GM18870 (cell line): ENCODE measurements around the gene UBASH3A.

Experiments used
- ATAC-seq: cut with Tn5 transposase; IDR thresholded peaks from one replicate; pipeline ENCODE4 v1.9.1; 2021; ENCODE audit warnings: moderate library complexity; ENCODE audit not compliant: unreplicated experiment

The UBASH3A gene

GRCh38 chr21:42403611-42404231 is at the start of gene UBASH3A:
UBASH3A (plus strand) TSS chr21:42403902; CDS start chr21:42403946, 44 bp downstream.
- ATAC-seq = no peak

DNA sequence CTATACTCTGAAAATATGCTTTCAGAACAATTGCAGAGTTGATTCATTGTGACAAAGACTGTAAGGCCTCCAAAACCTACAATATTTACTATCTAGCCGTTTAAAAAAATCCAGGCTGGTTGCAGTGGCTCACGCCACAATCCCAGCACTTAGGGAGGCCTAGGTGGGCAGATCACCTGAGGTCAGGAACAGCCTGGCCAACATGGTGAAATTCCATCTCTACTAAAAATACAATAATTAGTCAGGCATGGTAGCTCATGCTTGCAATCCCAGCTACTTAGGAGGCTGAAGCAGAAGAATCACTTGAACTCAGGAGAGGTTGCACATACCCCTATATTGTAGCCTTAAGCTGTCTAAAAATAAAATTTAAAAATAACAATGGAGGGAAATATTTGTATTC is 47.7 kb upstream of the UBASH3A start:
- ATAC-seq = no peak

GRCh38 chr21:42356650-42357049 is 47.1 kb upstream of the UBASH3A start:
- no peak for ATAC-seq

GRCh38 chr21:42357307-42357706 is 46.4 kb upstream of the UBASH3A start:
- no peak for ATAC-seq

DNA sequence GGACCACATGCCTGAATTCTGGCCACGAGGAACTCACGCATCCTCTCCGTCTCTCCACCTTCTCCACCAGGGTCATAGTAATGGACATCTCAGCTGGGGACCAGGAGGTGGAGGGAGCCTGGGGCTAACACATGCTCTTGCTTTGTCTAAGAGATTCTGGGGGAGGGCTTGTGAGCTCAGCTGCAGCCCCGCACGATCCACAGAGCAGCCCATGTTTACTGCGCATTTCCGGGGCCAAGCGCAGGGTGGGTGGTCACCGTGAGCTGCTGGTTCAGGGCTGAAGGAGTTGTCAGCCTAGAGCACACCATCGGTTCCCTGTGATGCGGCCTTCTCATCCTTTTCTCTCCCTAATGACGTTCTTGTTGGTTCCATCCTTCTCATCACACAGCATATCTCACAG is 45.4 kb upstream of the UBASH3A start:
- ATAC-seq = no peak

GRCh38 chr21:42358937-42359336 is 44.8 kb upstream of the UBASH3A start:
- ATAC-seq = no peak

- no peak for ATAC-seq
Observed at GRCh38 chr21:42360317-42360716, 43.4 kb upstream of the UBASH3A start.

- no peak for ATAC-seq
Observed at GRCh38 chr21:42361286-42361685, 42.4 kb upstream of the UBASH3A start.

GRCh38 chr21:42362198-42362597 is 41.5 kb upstream of the UBASH3A start:
- ATAC-seq = no peak

DNA sequence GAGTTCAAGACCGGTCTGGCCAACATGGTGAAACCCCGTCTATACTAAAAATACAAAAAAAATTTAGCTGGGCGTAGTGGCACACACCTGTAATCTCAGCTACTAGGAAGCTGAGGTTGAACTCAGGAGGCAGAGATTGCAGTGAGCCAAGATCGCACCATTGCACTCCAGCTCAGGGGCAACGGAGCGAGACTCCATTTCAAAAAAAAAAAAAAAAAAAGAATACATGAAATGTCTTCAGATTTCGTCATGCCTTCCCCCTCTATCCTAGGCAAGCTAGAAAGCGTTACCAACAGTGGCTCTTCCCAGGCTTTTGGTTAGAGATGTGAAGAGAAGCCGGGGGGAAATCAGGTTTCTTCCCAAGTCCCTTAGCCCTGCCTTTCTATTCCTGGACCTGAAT is 41.0 kb upstream of the UBASH3A start:
- no peak for ATAC-seq

GRCh38 chr21:42363312-42363711 is 40.4 kb upstream of the UBASH3A start:
- no peak for ATAC-seq

- no peak for ATAC-seq
Observed at GRCh38 chr21:42364304-42364865, 39.3 kb upstream of the UBASH3A start.

GRCh38 chr21:42365770-42366169 is 37.9 kb upstream of the UBASH3A start:
- ATAC-seq = no peak

DNA sequence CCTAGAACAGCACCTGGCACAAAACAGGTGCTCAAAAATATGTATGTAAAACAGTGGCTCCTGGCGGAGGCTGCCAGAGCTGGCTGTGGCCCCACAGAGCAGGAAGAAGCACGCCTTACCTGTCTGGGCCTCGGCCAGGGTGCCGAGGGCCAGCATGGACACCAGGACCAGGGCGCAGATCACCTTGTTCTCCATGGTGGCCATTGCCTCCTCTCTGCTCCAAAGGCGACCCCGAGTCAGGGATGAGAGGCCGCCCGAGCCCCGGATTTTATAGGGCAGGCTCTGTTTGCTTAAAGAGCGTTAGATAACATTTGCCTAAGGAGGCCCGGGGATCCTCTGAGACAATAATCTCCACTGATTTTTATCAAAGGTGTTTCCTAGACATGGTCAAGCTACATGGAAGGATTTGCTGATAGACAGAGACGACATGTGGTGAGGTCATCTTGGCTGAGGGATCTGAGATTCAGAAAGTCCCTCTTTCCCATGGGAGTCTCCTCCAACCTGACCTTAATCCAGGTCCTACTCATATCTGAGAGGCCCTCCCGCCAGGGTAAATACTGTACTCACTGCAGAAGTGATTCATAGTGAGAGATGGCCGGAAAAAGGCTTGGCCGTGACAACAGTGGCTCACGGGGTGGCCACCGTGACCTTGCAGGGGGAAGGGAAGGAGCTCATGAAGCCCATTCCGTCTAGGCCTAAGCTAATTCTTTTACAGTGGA is 37.3 kb upstream of the UBASH3A start, which contains the start of gene TFF1:
Gene TFF1, minus strand, starts transcription at position 244 of the 719 bp plus-strand sequence. Its CDS starts 40 bp downstream, at position 204.
- ATAC-seq = no peak

DNA sequence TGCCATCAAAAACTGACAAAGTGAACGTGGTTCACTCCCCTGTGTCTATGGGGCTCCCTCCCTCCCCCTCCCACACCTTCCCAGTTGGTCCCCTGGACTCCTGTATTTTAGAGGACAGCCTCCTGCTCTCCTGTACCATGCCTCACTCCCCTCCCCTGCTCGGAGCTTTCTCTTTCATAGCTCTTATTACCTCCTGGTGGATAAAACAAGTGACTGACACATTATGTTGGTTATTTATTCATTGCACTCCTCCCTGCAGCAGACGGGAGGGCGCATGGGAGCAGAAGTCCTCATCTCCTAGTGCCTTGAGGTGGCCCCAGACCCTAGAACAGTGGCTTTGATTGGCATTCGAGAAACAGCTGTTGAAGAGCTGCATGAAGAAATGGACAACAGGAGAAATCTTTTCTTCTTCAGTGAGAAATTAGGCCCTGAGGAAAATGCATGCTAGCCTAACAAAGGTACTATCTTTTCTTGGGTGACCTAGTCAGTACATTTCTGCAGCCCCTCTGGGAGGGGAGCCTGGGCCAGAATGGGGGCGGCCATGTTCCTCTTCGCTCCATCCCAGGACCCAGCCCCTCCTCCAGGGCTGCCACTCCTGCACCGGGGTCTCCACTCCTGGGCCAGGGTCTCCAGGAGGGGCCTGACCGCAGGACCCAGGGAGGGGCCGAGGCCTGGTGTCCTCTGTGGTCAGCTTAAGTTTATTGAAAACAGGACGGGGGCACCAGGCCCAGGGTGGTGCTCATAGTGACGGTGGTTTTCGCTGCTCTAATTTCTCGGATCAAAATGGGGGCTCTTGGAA is 36.1 kb upstream of the UBASH3A start:
- ATAC-seq = no peak

- ATAC-seq = no peak
Observed at GRCh38 chr21:42369821-42370220, 33.9 kb upstream of the UBASH3A start.

GRCh38 chr21:42370894-42371654 is 32.6 kb upstream of the UBASH3A start:
- ATAC-seq = no peak

DNA sequence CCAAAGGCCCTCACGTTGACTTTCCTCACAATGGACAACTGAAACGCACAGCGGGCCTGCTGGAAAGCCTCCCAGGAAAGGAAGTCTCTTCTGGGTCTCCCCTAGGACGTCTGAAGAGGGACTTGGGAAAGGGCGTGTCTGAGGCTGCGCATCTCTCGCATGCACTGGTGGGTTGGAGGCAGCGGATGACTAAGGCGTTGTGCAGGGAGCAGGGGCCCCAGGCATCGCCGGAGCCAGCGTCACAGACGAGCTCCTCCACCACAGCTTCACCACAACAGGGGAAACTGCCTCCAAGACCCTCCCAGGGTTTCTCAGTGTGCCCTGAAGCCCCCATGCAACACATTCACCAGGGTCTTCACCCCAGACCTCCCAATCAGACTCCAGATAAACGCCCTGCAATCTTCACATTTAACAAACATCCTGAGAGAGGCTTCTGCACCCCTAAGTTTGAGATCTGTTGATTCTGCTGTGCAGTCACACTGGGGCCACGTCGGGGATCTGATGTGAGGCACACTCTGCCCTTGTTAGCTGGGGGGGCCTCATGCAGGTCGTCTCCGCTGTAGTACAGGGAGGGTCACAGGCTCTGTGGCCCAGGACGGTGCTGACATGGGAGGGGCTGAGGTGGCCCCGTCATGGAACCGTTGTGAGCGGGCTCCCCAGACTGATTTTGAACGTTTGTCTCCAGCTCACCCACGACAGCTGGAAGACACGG is 30.4 kb upstream of the UBASH3A start:
- no peak for ATAC-seq

DNA sequence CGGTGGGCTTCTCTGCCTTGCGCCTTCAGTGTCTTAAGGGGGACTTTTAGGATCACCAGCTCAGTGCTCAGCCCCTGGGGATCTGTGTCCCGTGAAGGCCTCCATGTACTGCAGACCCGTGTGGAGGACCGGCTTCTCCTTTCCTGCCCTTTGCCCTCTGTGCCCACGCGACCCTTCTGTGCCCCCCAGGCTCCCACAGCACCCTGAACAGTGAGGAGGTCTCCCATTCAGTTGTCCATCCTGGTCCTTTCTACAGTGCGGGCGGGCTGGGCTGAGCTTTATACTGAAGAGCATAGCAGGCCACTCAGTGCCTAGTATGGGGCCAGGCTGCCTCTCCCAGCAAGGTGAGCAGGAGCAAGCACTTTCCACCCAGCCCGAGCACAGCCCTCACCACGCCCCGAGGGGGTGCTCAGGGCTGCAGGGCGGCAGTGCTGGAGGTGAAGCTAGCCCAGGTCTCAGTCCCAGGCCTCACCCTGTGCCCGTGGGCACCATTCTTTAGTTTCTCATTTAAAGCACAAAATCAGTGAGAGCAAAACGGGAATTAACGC is 29.7 kb upstream of the UBASH3A start:
- no peak for ATAC-seq

DNA sequence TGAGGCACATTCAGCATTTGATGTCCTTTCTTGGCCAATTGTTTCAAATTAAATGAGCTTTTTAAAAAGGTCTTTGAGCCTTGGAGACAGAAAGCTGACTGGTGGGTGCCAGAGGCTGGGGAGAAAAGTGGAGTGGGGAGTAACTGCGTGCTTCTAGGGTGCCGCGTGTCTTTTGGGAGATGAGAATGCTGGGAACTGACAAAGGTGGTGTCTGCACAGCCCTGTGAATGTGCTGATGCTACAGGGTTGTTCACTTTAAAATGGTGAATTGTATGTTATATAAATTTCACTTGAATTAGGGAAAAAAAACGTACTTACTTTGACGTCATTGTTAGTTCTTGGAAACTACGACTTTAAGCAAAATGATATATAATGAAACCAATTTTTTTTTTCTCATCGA is 29.2 kb upstream of the UBASH3A start:
- no peak for ATAC-seq
